HepG2 (cell line): Measurements from ENCODE around the gene CTSA. TPM values are rescaled to one million over a fixed set of nuclear protein-coding genes. Genes with fewer than 3 reads are reported as not detected.

Experiments
- ARNT2 ChIP-seq: sonication (generic); formaldehyde crosslinking; IDR thresholded peaks from 2 replicates; pipeline ENCODE4 v1.8.0; 2022; ENCODE audit warnings: mild to moderate bottlenecking, low read depth, missing genetic modification reagents, moderate library complexity
- BRF2 ChIP-seq: sonication (generic); formaldehyde crosslinking; IDR thresholded peaks from 2 replicates; pipeline ENCODE4 v1.8.1; 2022; ENCODE audit warnings: mild to moderate bottlenecking, missing genetic modification reagents
- DPF2 ChIP-seq: sonication (generic); formaldehyde crosslinking; IDR thresholded peaks from 2 replicates; pipeline ENCODE4 v1.4.0; 2020; ENCODE audit warnings: mild to moderate bottlenecking, low read depth, missing genetic modification reagents, borderline replicate concordance
- HNF4A ChIP-seq: sonication (generic); formaldehyde crosslinking; IDR thresholded peaks from 2 replicates; pipeline ENCODE4 v1.4.0; 2020; ENCODE audit warnings: missing genetic modification reagents
- KDM6A ChIP-seq: IDR thresholded peaks from 2 replicates; pipeline ENCODE4 v1.6.1; 2016; ENCODE audit warnings: low read depth
- NR3C1 ChIP-seq: sonication (generic); formaldehyde crosslinking; IDR thresholded peaks from 2 replicates; pipeline ENCODE4 v1.4.0; 2020; ENCODE audit warnings: missing genetic modification reagents
- SETDB1 ChIP-seq: sonication (generic); formaldehyde crosslinking; IDR thresholded peaks from 2 replicates; pipeline ENCODE4 v1.5.1; 2020; ENCODE audit warnings: missing genetic modification reagents, mild to moderate bottlenecking, borderline replicate concordance
- SIN3A ChIP-seq: IDR thresholded peaks from 2 replicates; pipeline ENCODE4 v1.6.1; 2011; ENCODE audit warnings: low read depth, mild to moderate bottlenecking, control low read depth, low read length, borderline replicate concordance
- SNAPC2 ChIP-seq: sonication (generic); formaldehyde crosslinking; IDR thresholded peaks from 2 replicates; pipeline ENCODE4 v1.8.1; 2022; ENCODE audit warnings: mild to moderate bottlenecking, missing genetic modification reagents
- ZBTB37 ChIP-seq: sonication (generic); formaldehyde crosslinking; IDR thresholded peaks from 2 replicates; pipeline ENCODE4 v1.4.0; 2020; ENCODE audit warnings: mild to moderate bottlenecking, missing genetic modification reagents
- ZNF12 ChIP-seq: sonication (generic); formaldehyde crosslinking; IDR thresholded peaks from 2 replicates; pipeline ENCODE4 v1.5.0; 2020; ENCODE audit warnings: missing genetic modification reagents
- ZNF17 ChIP-seq: sonication (generic); formaldehyde crosslinking; IDR thresholded peaks from 2 replicates; pipeline ENCODE4 v1.5.0; 2020; ENCODE audit warnings: mild to moderate bottlenecking, missing genetic modification reagents
- ZNF33B ChIP-seq: sonication (generic); formaldehyde crosslinking; IDR thresholded peaks from 2 replicates; pipeline ENCODE4 v1.5.1; 2020; ENCODE audit warnings: mild to moderate bottlenecking, missing genetic modification reagents
- ZNF513 ChIP-seq: sonication (generic); formaldehyde crosslinking; conservative IDR thresholded peaks from 2 replicates; pipeline ENCODE4 v1.5.0; 2020; ENCODE audit warnings: missing genetic modification reagents
- ZNF574 ChIP-seq: sonication (generic); formaldehyde crosslinking; IDR thresholded peaks from 2 replicates; pipeline ENCODE4 v1.4.0; 2020; ENCODE audit warnings: missing genetic modification reagents
- ZNF747 ChIP-seq: sonication (generic); formaldehyde crosslinking; IDR thresholded peaks from 2 replicates; pipeline ENCODE4 v1.8.1; 2023; ENCODE audit warnings: missing genetic modification reagents, mild to moderate bottlenecking, borderline replicate concordance
- ZSCAN22 ChIP-seq: sonication (generic); formaldehyde crosslinking; IDR thresholded peaks from 2 replicates; pipeline ENCODE4 v1.4.0; 2020; ENCODE audit warnings: mild to moderate bottlenecking, missing genetic modification reagents
- ZSCAN31 ChIP-seq: sonication (generic); formaldehyde crosslinking; IDR thresholded peaks from 2 replicates; pipeline ENCODE4 v1.5.0; 2020; ENCODE audit warnings: low read depth, mild to moderate bottlenecking, missing genetic modification reagents
- polyA plus RNA-seq, 8 experiments: library from polyadenylated mRNA; depleted of rRNA in 3 of 8; stranded (reverse) in 7 of 8; unstranded in 1 of 8; fragments of >200 nt; fragmentation: Illumina TruSeq in 4 of 8; extraction: Trizol in 4 of 8; gene quantifications; 2 replicates each; pipeline versions ENCODE4 v1.2.1 to v1.2.3, GENCODE V29; 2011 to 2016; ENCODE audit warnings: low read depth in 4 of 8, missing spikeins in 1 of 8, mixed read lengths in 1 of 8; ENCODE audit not compliant: insufficient read depth in 1 of 8
- total RNA-seq, 5 experiments: library from RNA; depleted of rRNA; stranded (reverse); fragments of >200 nt; fragmentation: Illumina TruSeq; extraction: Trizol; gene quantifications; 2 replicates each; pipeline ENCODE4 v1.2.3, GENCODE V29; 2016; ENCODE audit warnings: low read depth in 1 of 5

Gene CTSA
- total and polyA plus RNA-seq, 2 of the 13 experiments (the other 11 are each of a cell fraction or from before 2014, with no cell fraction given) = 202 to 231 TPM

GRCh38 chr20:45946149-45946970 lies 55.2 kb downstream of the CTSA start (continued):
- TF ChIP-seq SIN3A = peak; percentile 68; the same call in 1 of the 2 replicates
- peak; percentile 59 for TF ChIP-seq ZNF12 (CRISPR knock-in tag)
- TF ChIP-seq ZBTB37 (CRISPR knock-in tag) = no peak; the same call in 1 of the 2 replicates
- TF ChIP-seq ZSCAN22 = peak; percentile 73; the same call in 1 of the 2 replicates
- TF ChIP-seq ZNF513 (CRISPR knock-in tag) = no peak
- peak; percentile 97; the same call in 1 of the 2 replicates for TF ChIP-seq ZNF33B (CRISPR knock-in tag)
- TF ChIP-seq ZNF747 (CRISPR knock-in tag) = no peak; the same call in 1 of the 2 replicates
- peak; percentile 84 for TF ChIP-seq SNAPC2 (CRISPR knock-in tag)
- no peak for TF ChIP-seq NR3C1 (CRISPR knock-in tag)
- TF ChIP-seq SETDB1 (CRISPR knock-in tag) = no peak
- TF ChIP-seq HNF4A (CRISPR knock-in tag) = peak; percentile 83
- TF ChIP-seq ZNF17 (CRISPR knock-in tag) = no peak
- TF ChIP-seq DPF2 = peak; percentile 62
- 0 out of 2 replicates have a peak, but pooled peaks have one; percentile 55 for TF ChIP-seq BRF2
- peak; percentile 86 for TF ChIP-seq ARNT2 (CRISPR knock-in tag)
- TF ChIP-seq ZNF574 (CRISPR knock-in tag) = peak; percentile 93
- peak; percentile 69 for TF ChIP-seq KDM6A
- TF ChIP-seq ZSCAN31 (CRISPR knock-in tag) = no peak
